Glomerular endothelial cell (primary cell): Measurements from ENCODE around the gene TMEM144. TPM values are rescaled to one million over a fixed set of nuclear protein-coding genes. Genes with fewer than 3 reads are reported as not detected.

Experiments
- DNase-seq: peaks from one replicate; pipeline ENCODE4 v3.0.0-alpha.2; 2011; ENCODE audit warnings: low read depth, low spot score; ENCODE audit errors: extremely low read depth
- total RNA-seq: library from RNA; depleted of rRNA; stranded (reverse); fragments of >200 nt; gene quantifications from 2 replicates; pipeline ENCODE4 v1.2.3, GENCODE V29; 2015

Gene TMEM144
- 2.7 and 8.7 TPM in 2 replicates for total RNA-seq

DNA sequence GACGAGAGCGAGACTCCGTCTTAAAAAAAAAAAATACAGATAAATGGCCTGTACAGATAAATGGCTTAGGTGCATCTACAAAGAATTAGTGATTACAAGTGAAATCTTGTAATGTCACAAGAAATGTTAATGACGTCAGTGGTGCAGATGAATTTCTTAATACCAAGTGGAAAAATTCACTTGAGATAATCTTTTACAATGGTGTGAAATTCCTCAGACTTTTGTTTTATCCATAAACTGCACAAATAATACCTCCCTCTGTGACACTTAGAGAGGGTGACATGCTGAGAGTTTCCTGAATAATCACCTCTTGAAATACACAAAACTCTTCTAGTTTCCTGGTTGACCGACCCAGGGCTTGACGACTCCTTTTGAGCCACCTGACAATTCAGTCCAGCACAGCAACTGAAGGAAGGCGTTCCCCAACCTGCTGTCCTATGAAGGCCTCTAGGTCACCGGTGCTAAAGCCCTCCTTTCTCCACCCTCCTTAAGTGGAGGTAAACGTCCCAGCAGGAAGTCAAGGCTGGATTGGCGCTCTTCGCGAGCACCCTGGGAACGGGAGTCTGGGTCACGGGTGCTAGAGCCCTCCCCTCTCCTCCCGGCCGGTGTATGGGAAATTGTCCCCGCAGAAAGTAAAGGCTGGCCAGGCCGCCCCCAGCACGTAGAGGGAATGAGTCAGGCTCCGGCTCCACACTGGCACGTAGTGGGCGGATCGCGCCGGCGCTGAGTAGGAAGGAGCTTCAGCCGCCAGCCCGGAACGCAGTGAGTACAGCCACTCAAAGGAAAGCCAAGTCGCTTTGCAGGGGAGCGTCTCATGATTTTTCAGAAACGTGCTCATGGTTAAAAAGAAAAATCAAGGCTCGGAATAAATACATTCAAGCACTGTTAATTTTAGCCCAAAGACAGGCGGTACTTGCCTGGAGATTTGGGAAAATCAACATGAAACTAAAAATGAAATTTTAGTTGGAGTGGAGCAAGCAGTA, at the start of gene TMEM144:
TMEM144 (plus strand) TSS at position 662 of the 983 bp plus-strand sequence. CDS start 2,182 bp downstream, outside the sequence.
- no peak for DNase-seq

DNA sequence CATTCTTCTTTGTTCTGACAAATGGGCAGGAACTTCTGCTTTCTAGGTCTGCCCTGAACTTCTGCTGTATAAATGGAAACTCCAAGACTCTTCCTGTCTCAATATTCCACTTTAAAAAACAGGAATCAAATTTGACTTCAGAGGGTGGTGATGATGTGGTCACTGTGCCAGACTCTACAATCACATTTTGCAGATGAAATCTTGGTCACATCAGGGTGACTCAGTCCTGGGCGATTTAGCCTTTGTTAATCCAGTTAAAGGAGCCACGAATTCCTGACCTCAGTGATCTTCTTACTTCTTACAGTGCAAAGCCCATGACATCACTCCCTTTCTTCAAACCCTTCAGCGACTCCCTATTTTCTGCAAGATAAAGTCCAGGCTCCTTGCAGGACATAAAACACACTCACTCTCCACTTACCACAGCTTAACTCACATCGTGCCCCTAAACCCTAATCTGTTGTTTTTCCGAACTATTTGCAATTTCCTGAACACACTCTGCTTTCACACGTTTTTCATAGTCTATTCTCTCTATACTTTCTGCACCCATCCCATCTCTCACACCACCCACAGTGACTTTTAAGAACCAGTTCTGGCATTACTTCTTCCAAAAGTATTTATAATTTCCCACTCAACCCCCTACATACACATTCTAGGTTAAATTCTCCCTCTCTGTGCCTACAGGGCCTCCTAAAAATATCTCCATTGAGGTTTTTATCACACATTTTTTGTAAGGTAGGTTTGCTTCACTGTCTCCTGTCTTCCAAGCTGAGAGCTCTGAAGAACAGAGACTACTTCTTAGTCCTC, 48.5 kb upstream of the TMEM144 start:
- peak; percentile 99 for DNase-seq

DNA sequence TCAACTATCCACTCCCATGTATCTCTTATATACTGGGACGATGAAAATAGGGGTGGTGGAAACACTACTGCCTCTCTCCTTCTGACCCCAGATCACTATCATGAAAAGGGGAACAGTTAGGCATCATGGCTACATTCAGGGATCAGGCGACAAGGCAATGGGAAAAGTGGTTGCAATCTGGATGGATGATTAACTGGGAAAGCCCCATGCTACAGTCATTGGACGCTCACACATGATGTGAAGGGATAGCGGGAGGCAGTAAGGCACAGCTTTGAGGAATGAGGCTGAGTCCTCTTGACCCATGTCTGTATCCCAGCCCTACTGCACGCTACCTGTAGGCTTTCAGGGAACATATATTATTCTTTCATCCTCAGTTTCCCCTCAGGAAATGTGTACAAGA, 47.7 kb upstream of the TMEM144 start:
- no peak for DNase-seq

DNA sequence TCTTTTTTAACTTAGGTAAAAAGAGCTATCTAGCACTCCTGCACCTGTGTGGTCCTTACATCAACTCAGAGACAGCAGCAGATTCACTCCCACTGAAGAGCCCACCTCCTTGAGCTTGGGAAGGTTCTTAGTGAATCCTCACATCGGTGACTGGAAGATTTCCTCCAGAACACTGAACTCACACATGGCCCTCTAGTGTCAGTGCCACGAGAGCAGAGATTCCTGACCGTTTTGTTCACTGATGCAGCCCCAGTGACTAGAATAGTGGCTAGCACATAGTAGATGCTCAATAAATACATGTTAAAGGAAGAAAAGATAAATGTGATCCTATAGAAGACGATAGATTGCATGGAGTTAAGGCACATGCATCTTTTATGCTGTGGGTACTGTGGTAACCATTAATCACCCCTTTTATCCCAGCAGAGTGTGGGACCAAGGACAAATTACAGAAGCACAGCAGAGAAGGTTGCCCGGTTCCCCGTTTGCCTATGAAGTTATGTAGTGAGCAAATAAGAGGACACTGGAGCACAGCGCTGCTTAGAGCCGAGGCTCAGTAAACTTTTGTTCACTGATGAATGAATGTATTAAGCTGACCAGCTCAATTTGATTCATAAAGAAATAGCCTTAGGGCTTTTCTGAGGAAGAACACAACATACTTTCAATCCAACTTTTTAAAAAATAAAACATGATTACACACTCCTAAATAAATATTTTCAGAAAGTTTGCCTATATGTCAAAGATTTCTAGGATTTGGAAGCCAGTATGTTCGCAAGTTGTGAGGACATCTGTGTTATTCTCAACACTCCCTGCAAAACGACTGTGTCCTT, 46.1 kb upstream of the TMEM144 start:
- no peak for DNase-seq

DNA sequence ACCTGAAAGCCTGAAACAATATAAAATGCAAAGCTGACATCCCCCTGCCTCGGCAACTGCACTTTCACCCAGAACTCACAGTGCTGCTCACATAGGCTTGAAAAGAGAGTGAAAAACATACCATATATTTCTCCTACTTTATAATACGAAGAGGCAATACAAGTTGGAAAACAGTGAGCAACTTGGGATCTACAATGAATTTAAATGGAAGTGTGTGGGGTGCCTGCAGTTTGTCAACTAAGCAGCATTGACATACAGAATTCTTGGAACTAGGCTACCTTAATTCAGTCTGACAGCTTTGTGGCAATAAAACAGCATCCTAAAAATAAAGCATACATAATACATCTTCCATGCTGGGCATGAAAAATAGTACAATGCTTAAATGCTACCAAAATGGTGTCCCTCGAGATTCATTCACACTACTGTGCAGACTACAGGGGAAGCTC, 45.5 kb upstream of the TMEM144 start:
- DNase-seq: no peak

DNA sequence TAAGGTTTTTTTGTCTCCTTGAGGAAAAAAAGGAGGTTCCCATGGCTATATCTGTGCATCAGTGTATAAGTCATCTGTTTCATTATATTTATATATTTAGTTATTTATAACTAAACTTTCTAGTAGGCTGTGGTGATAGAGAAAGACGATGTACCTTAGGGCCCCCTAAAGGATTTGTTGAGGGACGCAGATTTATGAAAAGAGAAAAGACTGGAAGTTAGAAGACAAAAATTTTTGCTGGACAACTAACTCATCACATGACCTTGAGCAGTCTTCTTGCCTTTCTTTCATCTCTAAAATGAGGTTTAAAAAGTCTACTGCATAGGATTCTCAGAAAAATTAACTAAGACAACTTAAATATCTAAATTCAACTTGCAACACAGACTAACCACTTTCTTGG, 43.6 kb upstream of the TMEM144 start:
- no peak for DNase-seq

DNA sequence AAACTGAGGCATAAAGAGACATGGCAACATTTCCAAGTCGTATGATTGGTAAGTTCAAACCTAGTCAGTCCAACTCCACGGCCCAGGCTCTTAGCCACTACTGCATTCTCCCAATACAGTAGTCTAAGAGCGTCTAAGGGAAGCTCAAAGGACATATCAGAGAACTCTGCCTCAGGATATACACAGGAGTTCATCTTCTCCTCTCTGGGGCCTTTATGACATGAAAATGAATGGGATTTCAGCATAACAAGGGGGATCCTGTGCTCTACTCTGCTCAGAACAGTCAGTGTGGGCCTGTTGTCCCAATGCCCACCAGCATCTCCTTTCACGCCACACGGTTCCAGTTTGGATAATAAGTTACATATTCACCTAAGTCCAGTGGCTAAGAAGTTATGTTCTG, 41.7 kb upstream of the TMEM144 start:
- DNase-seq: no peak

DNA sequence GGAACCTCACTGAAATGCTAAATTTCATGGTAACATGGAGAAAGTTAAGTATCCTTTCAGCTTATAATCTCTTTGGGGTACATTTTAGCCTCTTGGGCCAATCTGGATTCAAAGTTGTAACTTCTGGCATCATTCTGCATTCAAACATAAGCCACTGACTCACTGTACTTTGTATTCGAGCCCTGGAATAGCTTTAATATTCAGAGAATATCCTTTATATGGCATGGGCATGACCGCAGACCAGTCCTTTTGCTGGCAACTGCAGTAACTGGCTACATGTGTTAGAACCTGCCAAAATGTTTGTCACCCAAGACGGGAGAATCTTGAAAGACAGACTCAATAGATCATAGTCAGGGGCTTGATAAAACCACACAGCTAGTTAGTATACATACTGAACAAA, 40.8 kb upstream of the TMEM144 start:
- no peak for DNase-seq

DNA sequence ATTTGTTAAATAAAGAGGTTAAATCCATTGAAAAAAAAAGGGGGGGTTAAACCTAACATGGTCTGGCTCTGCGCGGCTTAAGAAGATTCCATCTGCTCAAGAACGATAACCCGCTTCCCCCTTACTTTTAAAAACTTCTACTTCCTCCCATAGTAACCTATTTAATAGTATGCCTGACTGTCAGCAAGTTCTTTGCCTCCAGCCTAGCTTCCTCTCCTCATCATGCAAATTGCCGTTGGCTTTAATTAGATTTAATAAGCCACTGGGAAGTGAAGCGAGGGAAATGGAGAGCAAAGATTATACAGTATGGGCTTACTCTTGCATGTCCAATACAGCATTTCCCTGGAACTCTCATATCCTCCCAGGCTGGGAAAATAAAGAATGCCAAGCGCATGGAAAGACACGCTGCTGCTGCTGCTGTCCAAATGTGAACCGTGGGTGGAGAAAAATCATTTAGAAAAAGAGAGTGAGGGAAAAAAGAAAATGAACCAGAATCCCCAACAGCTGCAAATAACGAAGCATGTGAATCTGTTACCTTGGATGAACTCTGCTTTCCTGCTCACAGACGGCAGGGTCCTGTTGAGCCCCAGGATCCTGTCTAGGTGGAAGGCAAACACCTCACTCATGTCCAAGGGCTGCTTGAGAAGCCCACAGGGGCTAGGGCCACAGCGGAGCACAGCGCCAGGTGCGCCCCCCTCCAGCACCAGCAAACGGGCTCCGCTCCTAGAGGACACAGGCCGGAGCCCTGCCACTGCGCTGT, 40.2 kb upstream of the TMEM144 start:
- no peak for DNase-seq

DNA sequence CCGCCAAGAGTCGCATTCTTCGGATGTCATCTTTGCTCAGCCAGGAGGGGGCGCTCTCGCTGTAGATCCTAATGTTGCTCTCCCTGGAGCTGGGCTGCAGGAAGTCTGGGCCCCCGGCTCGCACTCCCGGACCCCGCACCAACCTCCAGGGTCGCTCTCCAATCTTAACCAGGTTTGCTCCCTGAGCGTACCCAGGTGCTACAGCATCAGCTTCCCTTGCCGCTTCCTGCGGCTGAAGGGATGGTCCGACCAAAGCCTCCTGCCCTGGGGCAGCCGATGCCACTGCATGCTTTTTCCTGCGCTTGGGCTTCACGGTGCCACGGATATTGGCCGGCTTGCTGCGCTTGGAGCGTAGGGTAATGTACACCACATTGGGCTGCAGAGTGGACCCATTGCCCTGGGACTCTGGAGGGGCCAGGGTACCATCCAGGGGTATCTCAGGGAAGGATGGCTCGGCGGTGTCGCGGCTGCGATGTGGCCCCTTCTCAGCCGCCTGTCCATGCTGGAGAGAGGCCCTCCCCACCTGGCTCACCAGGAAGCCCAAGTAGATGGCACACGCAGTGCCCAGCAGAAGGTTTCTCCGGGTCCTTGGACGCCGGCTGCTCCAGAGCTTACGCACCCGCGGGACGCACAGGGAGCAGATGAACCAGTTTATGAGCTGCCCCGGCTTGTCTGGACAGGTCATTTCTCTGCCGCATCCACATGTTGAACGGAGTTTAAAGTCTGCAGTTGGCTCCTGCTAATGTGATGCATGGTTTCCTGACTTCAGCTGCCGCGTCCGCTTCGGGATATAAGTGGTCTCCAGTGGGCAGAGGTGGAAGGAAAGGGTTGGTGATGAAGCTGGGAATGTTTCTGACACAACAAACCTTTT, 39.4 kb upstream of the TMEM144 start:
- no peak for DNase-seq

DNA sequence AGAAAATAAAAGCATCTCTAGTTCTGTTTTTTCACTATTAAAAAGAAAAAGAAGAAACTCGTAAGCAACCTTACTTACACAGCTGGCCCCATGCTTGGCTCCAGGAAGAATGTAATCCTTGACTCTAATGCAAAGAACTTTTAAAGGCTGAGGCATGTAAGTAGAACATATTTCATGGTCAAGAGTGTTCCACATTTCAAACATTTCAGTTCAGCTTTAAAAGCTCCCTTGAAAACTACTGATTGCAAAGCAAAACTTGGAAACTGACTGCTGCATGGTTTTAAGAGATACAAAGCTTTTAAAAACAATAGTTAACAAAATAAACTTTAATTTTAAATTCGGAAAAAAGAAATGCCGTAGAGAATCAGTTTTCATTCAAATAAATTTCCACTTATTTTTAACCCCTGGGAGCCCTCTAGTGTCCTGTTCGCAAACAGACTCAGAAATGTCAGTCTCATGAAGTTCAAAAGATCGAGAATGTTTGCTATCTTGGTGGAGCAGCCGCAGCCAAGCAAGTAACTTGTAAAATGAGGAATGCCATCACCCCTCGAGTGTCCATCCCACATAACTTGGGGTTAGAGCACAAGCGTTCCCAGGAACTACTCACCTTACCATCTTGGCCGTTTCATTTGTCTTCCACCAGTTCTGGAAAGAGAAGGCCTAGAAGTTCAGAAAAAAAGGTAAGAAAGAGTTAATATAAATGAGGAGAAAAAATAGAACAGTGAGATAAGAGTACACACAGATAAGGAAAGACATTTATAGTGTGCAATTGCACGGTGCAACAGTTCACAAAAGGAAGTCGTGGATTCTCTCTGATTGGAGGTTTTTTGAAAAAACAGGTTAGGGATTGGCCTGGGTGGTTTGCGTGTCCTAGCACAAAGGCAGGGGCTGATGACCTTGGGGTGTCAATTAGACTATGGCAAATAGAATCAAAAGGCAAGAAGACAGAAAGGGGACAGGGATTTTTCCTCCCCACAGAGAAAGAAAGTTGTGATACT, 37.7 kb upstream of the TMEM144 start, which contains the start of gene GASK1B:
GASK1B (minus strand) TSS at position 765 of the 998 bp plus-strand sequence. CDS start 1,650 bp downstream, outside the sequence.
- DNase-seq: no peak

DNA sequence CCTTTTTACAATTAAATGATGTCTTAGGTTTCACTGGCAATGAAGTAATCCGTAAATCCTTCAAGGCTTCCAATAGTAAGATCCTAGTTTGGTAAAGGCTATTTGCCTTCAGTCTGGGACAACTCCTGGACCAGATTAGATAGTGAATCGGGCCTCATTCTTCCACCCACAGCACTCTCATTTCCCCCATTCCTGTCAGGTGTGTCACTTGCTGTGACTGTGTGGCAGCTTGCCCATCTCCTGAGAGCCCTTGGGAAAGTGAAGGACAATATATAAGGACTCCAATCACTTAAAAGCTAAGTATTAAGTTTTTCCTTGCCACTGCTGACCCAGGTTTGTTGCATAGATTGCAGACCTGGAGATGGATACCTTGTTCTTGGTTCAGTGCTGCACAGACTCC, 34.2 kb upstream of the TMEM144 start:
- DNase-seq: no peak

DNA sequence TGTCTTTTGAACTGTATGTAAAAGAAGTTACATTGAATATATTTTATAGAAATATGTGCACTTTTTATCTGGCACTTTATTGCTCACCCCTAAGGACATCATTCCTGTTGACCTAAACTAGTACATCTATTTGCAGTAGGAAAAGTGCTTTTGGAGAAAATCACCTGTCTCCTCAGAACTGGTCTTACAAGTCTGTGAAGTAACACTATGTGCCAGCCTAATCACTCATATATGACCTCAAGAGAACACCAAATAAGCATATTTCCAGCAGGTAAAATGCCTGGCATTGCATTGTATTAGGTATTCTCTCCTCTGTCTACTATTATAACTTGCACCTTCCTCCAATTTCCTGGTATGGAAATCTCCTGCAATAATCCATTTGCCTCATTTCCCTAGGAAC, 33.5 kb upstream of the TMEM144 start:
- DNase-seq: no peak

DNA sequence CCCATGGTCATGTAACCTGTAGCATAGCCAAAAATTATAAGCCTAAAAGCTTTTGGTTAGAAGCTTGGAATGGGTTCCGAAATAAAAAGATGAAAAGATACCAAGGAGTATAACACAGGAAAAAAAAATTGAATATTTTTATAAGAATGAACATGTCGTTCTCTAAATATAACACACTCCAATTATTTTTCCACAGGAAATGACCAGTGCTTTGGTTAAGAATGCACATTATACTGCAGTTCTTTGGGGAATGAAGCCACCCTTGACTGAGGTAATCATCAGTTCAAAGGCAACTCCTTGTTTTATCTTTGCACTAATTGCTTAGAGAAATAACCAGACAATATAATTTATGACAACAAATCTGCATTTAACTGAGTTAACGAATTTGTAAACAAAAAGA, 30.8 kb upstream of the TMEM144 start:
- DNase-seq: no peak

DNA sequence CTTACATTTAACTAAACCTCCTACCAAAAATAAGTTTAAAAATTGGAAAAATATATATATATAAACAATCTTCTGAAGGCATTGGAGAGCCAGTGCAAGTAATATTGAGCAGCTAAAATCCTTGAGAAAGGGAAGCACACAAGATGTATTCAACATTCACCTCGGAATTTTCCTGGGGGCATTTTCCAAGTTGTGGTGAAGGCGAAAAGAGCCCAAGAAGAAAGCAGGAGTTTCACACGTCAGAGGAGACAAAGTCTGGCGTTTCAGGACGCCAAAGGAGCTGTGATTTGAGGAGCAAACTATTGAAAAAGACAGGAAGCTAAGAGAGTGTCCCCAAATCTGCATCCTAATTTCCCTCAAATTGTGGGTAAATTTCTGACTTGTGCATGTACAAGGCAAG, 28.4 kb upstream of the TMEM144 start:
- no peak for DNase-seq

DNA sequence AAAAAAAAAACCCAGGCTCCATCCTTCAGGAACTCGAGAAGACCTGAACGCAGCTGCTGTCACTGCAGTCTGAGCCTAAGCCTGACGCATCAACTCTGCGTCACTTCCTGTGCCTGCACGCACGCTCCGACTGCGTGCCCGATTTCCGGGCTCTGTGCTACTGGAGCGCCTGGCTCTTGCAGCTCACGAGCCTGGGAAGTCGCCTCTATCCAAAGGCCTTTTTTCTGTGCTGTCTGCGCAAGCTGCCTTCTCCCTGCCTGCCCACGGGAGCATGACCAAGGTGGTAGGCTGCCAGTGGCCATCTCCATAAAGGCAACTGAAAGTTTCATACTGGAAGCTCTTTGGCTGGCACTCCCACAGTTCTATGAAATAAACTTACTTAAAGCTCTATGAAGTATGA, 27.6 kb upstream of the TMEM144 start:
- DNase-seq: no peak

DNA sequence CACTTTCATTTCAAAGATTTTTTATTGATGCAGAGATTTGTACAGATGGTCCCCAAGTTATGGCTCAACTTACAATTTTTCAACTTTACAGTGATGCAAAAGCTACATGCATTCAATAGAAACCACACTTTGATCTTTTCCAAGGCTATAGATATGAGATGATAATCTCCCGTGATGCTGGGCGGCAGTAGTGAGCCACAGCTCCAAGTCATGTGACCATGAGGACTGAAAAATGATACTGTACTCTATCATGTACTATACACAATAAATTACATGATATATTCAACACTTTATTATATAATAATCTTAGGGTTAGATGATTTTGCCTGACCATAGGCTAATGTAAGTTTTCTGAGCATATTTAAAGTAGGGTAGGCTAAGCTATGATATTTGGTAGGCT, 23.5 kb upstream of the TMEM144 start:
- DNase-seq: no peak

DNA sequence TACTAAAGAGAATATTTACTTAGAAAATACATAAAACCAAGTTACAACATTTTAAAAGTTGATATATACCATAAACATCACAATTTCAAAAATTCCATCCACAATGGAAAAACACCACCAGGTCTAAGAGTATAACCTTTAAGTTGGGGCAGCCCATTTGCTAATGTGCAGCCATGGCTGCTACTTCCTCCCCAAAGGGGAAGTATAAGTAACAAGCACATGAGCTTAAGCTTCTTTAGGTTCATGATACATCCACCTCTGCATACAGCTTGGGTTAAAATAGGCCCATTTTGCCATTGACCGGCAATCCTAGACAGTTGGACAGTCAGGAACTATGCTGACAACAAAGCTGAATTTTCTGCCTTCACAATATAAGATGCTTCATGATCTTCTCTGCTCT, 20.9 kb upstream of the TMEM144 start:
- DNase-seq: no peak
